Measurements from ENCODE around the gene PCSK6.
"Not testable (repeated sequence)": the region's sequence is repeated elsewhere in the genome, so short reads cannot be mapped to it uniquely, and the experiment has no call there.

Gene PCSK6

DNA sequence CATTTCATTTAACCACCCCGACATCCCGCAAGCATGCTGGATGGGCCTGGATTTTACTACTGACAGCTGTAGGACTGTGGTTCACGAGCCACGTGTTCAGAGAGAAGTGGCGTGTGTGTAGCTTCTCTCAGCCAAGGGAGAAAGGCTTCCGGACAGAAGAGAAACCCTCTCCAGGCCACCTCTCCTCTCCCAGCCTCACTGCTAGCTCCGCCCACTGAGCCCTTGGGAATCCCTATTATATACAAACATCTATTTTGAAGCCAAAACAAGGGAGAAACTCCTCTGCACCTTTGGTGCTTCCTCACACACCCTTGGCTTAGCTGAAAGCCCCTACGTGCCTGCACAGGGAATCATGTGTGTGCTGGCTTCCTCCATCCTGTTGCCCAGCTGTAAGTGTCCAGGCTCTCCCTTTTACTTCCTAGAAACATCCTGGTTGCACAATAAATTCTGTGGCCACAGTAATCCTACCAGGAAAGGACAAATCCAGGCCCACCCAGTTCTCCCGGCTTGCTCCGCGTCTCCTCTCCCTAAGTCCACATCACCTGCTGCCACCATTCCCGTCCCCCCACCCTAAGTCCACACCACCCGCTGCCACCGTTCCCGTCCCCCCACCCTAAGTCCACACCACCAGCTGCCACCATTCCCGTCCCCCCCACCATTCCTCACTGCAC, 30.5 kb downstream of the PCSK6 start:
- DNase-seq: no peak

DNA sequence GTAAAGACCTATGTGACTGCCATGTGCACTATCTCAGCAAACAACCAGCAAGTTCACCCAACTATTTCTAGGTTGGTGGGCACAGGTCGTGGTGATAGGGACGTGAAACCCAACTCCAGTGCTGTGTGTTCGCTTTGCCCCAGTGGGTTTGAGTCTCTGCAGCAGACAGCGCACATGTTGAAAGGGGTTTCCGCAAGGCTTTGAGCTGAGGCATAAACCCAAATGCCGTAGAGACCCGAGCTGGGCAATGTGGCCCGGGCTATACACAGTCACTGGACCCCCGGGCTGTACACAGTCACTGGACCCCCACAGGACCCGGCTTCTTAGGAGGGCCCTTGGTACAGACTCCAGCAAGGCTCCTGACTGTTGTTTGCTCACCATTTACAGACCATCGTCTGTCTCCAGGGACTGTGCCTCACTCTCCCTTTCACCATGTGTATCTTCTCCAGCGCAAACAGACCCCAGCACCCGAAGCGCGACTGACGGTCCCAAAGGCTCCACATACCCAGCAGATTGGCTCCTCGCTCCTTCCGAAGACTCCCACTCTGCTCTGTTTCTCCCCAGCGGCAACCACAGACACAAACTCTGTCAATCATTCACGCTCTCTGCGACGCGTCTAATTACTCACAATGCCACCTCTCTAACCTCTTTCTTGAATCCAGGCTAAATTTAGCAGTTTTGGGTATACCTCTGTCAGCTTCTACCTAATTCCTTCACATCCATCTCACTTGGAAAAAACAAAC, 31.2 kb downstream of the PCSK6 start:
- no peak for DNase-seq

DNA sequence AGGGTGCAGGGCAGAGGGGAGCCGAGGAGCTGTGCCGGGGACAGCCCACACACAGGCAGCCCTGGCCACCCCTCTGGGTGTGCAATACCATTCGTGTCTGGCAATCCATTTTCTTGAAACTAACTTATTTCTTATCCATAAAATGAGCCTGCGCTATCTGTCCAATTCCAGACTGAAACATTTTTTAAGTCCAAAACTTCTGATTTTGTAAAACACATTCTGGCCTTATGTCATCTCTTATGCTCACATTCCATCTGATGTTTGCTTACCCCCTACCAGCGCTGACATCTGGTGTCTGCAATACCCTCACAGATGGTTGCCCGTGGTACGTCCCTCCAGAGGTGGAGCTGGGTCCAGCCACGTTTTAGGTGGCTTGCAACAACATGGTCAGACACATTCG, 31.8 kb downstream of the PCSK6 start:
- no peak for DNase-seq

GRCh38 chr15:101456057-101456739, 33.3 kb downstream of the PCSK6 start:
- DNase-seq: no peak

DNA sequence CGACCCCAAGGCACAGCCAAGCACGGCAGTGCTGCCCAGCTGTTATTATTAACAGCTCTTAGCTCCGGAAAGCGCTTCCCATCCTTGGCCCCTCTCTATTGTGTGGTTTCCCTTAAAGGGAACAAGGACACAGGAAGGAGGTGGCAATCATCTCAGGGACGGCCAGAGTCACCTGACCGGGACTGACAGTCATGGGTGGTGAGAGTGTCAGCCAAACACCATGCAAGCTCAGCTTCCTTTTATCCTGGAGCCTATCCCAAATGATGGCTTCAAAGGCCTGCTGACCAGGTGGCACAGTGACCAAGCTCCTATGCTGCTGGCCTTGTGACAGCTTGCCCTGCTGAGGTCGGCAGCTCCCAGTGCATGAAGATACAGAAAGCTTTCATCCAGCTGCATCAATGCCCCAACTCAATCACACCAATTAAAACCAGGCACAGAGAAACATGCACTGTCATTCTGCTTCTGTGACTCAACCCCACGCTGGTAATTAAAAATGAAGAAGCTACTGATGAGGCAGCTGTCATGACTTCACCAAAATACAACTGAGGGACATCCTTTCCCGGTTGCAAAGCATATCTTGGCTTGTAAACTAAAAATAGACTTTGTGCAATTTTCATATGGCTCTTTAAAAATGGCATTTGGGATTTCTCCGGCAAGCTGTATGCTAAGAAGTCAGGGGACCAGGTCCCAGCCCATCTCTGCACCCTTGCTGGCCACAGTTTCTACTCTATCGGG, 34.0 kb downstream of the PCSK6 start:
- peak; percentile 13 for DNase-seq

GRCh38 chr15:101454781-101455180, 34.7 kb downstream of the PCSK6 start:
- not testable (repeated sequence) for DNase-seq

GRCh38 chr15:101454365-101454764, 35.1 kb downstream of the PCSK6 start:
- DNase-seq: no peak

DNA sequence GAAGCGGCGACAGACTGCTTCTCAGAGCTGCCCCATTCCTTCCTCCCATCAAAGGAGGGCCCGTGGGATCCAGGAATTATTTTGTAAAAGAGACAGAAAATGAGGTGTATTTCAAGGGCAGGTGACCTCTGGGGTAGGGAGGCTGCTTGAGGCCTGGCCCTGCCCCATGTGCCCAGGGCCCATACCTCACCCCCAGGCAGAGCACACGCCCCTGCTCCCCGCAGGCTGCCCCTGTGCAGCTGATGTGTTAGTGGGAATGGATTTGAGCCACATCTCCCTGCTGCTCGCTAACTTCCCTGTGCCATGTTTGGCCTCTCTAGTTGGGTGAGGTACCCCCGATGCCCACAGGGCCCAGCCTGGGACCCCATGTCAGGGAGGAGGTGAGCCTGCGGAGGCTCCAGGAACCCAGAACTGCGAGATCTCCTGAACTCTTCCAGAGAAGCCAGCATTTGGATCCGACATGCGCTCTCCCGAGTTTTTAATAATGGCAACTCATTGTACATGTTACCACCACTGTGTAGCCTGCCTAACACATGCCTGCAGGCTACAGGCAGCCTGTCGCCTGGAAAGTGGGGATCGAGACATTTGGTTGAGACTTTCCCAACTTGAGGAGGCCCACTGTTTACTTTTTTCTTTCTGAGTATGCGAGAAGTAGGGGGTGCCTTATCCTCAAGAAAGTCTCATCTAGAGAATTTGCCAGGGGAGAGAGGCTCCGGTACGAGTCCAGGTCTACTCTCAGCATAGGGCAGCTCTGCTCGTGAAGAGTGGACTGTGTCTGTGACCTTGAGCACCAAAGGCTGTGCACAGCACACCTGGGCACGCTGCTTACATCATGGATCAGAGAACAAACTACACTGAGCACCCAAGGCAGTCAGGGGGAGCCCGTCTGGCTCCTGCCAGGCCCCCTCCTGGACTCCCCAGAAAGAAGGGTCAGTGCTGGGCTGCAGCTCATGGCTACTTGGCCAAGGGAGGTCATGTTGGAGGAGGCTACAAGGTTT, 36.1 kb downstream of the PCSK6 start:
- no peak for DNase-seq

- no peak for DNase-seq
Measured at GRCh38 chr15:101452572-101452971, 36.9 kb downstream of the PCSK6 start.

DNA sequence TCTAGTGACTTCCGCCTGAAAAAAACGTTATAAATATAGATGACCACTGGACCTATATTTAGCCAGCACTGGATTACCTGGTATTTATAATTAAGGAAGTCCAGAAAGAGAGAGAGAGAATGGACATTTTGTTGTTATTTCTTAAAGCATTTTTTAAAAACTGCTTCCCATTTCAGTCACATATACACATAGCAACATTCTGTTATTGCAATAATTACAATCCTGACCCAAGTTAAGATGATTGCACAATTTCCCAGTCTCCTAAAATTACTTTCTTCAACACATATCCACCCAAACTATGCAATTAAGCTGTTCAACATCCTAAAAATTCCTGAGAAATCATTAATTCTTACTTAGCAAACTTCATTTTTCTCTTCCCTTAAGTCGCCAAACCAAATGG, 37.7 kb downstream of the PCSK6 start:
- no peak for DNase-seq

DNA sequence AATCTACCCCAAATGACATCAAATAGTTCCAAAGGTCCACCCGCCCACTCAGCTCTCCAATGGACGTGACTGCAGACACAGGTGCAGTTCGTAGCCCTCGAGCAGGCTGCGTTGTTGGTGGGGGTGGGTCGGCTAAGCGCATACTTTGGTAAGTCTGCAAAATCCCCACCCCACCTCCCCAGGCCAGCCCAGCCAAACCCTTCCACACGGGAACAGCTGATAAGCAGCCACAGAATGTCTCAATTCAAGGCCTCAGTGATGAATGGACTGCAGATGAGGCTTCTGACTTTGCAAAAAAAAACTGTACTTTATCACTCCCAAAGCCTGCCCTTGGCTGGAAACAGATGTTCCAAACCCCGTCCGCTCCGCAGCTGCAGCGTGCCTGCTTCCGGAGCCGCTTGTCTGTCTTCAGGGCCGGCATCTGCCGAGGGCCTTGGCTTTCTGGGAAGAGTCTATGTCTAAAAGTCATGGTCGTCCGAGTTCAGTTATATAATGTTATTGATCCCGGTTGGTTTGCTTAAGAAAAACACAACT, 38.2 kb downstream of the PCSK6 start:
- peak; percentile 87 for DNase-seq

DNA sequence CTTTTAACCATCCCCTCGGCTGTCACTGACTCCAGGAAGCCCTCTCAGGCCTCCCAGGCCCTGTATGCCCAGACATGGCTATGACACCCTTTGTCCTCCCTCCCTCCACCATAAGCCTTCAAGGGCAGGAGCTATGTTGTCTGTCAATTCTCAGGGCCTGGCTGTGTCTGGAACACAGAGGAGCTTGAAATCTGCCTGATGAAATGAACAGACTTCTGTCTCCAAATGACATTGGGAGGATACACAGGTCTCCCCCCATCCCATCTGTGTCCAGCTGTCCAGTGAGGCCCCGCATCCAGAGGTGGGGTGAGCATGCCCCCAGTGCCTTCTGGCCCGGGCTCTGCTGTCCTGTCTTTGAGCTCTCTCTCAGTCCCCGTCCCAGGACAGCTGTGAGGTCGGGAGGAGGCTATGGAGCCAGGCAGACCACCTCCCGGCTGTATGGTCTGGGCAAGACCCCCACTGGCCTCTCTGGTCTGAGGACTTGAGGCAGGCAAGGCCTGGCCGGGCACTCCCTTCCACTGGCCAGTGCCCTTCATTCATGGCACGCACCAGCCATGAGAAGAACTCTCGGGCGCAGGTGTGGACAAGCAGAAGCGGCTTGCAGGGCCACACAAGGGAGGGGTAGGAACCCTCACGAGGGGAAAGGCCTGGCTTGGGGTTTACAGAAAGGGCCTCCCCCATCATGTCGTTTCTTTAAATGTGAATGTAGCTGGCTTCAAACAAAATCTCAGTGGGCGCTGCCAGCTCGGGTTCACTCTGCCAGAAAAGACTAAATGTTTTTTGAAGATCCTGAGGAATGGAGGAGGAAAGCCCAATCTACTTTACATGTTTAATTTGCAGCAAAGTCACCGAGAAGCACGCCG, 38.9 kb downstream of the PCSK6 start:
- no peak for DNase-seq

DNA sequence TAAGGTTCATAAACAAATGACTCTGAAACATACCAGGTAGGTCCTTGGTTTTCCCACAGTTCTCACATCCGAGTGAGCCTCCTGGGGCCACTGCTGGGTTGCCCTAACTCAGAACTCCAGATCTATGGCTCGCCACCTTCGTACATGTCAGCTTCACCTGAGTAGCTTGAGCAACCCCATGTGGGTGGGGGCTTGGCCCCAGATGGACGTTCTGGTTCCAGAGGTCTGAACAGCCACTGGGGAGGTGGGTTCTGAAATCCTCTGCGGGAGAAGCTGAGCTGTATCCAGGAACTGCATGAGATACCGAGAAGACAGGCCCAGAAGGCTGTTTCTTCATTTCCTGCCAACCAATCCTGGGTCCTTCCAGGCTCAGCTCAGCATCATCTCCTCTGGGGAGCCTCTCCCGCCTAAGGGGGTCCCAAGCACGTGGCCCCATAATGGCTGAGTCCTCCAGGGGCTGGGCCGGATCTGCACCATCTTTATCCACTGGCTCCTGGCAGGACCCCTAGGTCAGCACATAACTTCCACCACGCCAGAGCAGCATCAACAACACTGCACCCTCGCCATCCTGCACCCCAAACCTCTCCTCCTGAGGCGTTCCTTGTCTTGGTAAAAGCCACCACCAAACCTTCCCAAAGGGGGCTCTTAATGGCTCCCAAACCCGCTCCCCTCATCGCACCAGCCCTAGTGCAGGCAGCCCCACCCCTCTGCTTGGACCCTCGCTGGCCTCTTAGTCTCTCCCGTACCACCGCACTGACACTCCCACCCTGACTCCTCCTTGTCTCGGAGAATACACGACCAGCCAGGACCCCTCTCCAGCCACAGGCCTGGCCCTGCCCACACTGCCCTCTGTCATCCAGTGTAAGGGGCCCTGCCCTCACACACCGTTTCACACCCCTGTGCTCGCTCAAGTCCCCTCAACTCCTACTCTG, 39.8 kb downstream of the PCSK6 start:
- DNase-seq: no peak

GRCh38 chr15:101448336-101448735, 41.2 kb downstream of the PCSK6 start:
- DNase-seq: no peak

- no peak for DNase-seq
Measured at GRCh38 chr15:101447561-101448071, 41.9 kb downstream of the PCSK6 start.

DNA sequence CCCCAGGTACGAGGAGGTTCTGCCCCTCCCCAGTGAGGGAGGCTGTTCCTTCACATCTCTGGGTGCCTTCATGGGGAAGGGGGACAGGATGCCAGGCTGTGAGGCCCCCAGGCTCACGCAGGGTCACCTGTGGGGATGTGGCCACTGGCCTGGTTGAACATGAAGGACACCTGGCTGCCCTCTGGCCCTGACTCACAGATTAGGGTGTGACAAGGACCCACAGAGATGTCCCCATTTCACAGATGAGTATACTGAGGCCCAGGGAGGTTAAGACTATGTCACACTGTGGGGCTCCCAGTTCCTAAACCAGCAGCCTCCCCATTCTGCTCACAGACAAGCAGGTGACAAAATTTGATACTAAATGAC, 42.4 kb downstream of the PCSK6 start:
- DNase-seq: no peak

GRCh38 chr15:101446518-101447167, 42.9 kb downstream of the PCSK6 start:
- DNase-seq: no peak

DNA sequence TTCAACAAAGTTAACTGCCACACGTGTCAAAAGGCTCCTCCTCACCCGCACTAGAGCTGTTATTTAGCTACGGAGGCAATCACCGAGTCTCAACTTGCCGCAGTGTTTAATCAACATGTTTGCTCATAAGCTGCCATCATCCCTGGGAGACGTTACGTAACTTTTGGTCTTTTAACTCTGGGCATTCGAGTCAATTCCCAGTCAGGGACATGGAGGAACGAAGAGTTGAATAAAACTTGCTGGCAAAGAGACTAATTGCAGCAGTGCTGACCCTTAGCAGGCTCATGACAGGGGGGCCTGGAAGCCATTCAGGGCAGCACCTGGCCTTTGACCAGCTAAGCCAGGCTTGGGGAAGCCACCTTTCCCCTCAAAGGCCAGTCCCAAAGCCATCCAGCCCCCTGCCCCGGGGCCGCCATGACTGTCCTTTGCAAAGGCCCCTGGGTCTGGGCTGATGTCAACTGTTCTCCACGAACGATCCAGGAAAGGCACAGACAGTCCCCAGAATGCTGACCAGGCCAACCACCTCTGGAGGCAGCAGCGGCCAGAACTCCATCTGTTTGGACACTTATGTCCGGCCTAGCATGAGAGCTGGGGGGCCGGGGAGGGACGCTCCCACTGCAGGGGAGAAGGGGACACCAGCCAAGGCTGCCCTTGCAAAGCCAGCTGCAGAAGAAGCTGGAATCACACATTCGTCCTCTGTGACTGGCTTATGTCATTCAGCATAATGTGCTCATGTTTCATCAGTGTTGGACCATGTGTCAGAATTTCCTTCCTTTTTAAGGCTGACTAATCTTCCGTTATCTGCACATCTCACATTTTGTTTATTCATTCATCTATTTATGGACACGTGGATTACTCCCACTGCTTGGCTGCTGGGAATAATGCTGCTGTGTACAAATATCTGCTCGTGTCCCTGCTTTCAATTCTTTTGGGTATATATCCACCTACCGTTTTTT, 43.7 kb downstream of the PCSK6 start:
- DNase-seq: peak; percentile 49

All from GF-D8 (cell line).